ENCODE measurements around the gene PPP1R3E.
A peak's percentile ranks its signal among the peaks of the same experiment; 100 is the strongest.
"Not testable (repeated sequence)": the region's sequence is repeated elsewhere in the genome, so short reads cannot be mapped to it uniquely, and the experiment has no call there.

PPP1R3E gene

GRCh38 chr14:23302290-23303225, at the start of gene PPP1R3E:
Gene PPP1R3E (minus strand): TSS chr14:23302859. CDS start chr14:23302576, 283 bp downstream.
- DNase-seq = peak; percentile 82

GRCh38 chr14:23351681-23352505, 49.2 kb upstream of the PPP1R3E start:
- DNase-seq = peak; percentile 54

DNA sequence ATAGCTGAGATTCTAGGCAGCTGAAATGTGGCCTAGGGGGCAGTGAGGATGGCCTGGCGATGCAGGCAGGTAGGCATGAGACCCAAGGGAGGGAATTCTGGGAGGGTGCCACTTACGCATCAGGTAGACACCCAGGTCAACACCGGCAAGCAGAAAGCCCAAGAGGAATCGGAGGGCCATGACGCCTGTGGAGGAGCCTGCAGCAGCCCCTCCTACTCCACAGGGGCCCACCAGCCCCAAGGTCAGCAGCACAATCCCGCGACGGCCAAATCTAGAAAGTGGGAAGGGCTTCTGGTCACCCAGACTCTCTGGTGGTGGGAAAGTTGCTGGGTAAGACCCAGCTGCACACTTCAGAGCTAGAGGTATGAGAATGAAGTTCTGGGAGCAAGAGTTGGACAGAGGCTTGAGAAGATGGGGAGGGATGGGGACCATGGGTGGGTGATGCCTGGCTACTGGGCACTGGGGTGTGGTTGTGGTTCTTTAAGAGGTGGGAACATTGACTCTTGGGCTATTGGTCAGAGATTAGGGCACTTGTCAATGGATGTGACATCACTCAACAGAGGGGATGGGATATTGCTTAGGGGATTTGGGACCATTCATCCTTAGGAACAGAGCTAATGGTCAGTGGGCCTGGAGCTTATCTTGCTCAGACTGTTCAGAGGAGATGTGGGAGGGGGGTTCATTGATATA, 46.6 kb upstream of the PPP1R3E start:
- no peak for DNase-seq

GRCh38 chr14:23348297-23348655, 45.6 kb upstream of the PPP1R3E start:
- DNase-seq = no peak

GRCh38 chr14:23347406-23348296, 45.0 kb upstream of the PPP1R3E start:
- DNase-seq = no peak

DNA sequence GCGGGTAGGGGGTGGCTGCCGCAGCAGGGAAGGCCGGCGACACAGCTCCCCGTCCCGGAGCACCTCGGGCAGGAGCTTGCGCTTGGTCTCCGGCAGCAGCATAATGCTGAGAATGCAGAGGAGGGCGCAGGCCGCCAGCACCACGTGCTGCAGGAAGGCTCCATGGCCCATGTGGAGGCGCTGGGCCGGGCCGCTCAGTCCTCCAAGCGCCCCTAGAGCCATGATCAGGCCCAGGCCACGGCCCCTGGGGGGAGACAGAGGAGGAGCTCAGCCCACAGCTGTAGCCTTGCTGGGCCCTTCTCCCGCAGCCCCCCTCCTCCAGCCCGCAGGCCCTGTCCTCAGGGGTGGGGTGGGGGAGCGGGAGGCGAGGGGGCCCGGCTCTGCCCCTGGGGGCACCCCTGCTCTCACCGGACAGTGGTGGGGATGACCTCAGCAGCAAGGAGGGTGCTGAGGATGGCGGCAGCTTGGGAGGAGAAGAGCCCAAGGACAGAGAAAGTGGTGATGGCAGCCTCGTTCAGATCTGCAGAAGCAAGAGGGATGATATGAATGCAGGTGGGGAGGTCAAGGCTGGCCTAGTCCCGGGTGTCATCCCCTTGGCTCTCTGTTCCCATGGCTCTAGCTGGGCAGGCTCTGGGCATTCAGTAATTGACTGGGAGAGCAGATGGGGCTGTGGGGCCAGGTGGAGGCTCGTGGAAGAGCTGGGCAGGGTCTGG, 44.2 kb upstream of the PPP1R3E start:
- no peak for DNase-seq

DNA sequence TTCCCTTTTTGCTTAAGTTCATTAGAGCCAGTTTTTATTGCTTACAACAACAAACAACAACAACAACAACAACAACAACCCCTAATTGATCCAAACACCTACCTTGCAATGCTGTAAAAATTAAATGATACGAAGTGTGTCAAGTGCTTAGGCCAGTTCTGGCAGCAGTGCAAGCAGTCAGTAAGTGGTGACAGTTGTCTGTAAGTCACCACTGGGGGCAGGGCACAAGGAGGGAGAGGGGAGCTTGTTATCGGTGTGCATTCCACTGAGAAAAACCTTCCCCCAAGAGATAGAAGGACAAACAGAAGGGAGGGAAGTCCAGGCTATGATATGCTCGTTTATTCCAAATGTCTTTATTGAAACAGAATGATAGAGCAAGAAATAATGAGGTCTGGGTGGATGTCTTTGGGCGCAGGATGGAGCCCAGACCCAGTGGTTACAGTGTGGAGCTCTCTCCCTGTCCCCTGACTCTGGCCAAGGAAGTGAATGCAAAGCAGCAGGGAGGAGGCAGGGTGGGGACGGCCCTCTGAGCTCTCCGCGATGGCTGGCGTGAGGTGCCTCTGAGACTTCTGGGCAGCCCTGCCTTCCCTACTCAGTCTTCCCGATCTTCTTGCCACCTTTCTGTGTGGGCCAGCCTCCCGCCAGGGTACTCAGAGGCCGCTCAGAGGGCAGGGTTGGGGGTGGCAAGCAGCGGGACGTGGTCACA, 43.5 kb upstream of the PPP1R3E start:
- DNase-seq = no peak

DNA sequence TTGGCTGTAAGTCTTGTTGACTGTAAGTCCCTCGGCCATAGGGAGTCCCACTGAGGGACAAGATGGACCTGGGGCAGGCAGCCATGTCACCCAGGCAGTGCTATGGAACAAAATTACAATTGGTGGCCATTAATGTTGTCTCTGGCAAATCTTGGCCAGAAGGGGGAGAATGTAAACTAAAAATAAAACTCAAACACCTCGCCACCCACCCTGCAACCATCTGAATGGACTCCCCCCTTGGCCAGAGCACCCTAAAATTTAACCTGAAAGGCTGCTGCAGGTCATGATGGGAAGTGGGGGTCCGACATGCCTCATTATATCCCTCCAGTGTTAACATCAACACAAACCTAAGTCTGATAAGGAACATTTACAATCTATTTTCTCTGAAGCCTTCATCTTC, 41.8 kb upstream of the PPP1R3E start:
- no peak for DNase-seq

DNA sequence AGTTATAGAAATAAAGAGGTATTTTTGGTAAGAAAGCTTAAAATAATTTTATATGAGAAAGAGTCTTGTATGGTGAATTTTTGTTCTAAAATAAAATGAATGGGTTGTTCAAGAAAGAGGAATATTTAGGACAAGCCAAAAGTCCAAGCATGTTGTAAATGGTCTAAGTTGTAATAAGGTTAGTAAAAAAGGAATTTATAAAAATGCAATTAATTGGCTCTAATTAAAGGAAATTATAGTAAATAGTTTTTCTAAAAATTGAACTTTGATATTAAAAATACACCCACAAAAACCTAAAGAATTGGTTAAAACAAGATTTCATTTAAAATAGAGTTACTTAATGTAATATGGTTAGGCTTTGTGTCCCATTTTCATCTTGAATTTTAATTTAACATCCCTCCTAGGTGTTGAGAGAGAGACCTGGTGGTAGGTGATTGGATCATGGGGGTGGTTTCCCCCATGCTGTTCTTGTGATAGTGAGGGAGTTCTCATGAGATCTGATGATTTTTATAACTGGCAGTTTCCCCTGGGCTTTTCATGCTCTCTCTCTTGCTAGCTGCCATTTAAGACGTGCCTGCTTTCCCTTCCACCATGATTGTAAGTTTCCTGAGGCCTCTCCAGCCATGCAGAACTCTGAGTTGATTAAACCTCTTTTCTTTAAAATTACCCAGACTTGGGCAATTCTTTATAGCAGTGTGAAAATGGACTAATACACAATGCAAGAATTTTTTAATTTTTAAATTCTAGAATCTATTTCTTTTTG, 37.0 kb upstream of the PPP1R3E start:
- DNase-seq = no peak

GRCh38 chr14:23335623-23336022, 33.0 kb upstream of the PPP1R3E start:
- DNase-seq = no peak

GRCh38 chr14:23327947-23328744, 25.5 kb upstream of the PPP1R3E start:
- DNase-seq = peak; percentile 71

- no peak for DNase-seq
Observed at GRCh38 chr14:23326491-23327332, 24.1 kb upstream of the PPP1R3E start.

DNA sequence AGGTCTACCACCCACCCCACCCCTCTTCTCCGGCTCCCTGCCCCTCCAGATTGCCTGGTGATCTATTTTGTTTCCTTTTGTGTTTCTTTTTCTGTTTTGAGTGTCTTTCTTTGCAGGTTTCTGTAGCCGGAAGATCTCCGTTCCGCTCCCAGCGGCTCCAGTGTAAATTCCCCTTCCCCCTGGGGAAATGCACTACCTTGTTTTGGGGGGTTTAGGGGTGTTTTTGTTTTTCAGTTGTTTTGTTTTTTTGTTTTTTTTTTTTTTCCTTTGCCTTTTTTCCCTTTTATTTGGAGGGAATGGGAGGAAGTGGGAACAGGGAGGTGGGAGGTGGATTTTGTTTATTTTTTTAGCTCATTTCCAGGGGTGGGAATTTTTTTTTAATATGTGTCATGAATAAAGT, 23.1 kb upstream of the PPP1R3E start:
- not testable (repeated sequence) for DNase-seq

DNA sequence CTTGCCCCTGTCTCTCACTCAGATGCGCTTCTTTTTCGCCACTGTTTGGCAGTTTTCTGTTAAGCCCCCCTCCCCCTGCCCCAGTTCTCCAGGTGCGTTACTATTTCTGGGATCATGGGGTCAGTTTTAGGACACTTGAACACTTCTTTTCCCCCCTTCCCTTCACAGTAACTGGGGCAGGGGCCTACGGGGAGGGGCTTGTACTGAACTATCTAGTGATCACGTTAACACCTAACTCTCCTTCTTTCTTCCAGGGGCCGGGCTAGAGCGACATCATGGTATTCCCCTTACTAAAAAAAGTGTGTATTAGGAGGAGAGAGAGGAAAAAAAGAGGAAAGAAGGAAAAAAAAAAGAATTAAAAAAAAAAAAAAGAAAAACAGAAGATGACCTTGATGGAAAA, 22.3 kb upstream of the PPP1R3E start:
- DNase-seq = no peak

GRCh38 chr14:23324455-23324846, 21.8 kb upstream of the PPP1R3E start:
- DNase-seq = no peak

GRCh38 chr14:23323838-23324454, 21.3 kb upstream of the PPP1R3E start:
- no peak for DNase-seq

Measured in NCI-H1092 (cell line).